ENCODE results near the gene DLK2. TPM values are rescaled to one million over a fixed set of nuclear protein-coding genes. Genes with fewer than 3 reads are reported as not detected.
"Not testable (repeated sequence)": the region's sequence is repeated elsewhere in the genome, so short reads cannot be mapped to it uniquely, and the experiment has no call there.

Gene DLK2
- total RNA-seq, 1 donor from 2014 or later: 7.3 TPM

DNA sequence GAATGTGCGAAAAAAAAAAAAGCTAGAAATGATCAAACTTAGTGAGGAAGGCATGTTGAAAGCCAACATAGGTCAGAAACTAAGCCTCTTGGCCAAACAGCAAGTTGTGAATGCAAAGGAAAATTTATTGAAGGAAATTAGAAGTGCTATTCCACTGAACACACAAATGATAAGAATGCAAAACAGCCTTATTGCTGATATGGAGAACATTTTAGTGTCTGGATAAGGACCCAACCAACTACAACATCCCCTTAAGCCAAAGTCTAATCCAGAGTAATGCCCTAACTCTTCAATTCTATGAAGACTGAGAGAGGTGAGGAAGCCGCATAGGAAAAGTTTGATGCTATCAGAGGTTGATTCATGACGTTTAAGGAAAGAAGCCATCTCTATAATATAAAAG, 33.5 kb downstream of the DLK2 start:
- no peak for DNase-seq

DNA sequence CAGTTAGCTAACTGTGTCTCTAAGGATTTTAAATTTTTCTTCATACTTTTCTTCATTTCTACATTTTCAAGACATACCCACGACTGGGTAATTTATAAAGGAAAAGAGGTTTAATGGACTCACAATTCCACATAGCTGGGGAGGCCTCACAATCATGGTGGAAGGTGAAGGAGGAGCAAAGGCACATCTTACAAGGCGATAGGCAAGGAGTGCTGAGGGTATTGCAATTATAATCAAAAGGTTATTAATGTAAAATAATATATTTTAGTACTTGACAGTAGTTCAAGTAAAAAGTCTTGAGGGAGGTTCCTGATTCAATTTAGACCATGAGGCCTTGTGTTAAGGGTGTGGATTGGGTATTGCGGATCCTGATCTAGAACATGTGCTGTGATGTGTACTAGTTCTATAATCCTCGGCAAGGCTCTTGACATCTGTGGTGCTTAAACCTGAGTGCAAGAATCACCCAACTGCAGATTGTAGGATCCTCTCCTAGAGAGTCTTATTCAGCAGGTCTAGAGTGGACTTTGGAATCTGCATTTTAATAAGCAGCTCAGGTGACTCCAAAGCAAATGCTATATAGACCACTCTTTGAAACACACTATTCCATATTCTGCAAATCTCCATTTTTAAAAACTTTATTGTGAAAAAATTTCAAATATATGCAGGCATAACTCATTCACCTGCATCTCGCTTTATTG, 35.2 kb downstream of the DLK2 start:
- no peak for DNase-seq

DNA sequence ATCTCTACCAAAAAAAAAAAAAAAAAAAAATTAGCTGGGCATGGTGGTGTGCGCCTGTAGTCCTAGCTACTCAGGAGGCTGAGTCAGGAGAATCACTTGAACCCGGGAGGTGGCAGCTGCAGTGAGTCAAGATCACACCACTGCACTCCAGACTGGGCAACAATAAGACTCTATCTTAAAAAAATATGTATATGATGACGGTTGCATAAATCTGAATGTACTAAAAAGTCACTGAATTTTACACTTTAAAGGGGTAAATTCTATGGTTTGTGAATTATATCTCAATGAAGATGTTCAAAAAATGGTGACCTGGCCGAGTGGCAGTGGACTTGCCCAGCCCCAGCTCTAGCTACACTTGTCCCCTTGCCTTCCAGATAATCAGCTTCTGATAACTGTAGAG, 38.4 kb downstream of the DLK2 start:
- no peak for DNase-seq

DNA sequence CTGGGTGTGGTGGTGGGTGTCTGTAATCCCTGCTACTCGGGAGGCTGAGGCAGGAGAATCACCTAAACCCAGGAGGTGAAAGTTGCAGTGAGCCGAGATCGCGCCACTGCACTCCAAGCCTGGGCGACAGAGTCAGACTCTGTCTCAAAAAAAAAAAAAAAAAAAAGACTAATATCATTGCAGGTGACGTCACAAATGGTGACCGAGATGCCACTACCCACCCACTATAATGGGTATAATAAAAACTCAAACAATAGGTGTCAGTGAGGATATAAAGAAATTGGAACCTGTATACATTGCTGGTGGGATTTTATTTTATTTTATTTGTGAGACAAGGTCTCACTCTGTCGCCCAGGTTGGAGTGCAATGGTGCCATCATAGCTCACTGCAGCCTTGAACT, 40.1 kb downstream of the DLK2 start:
- DNase-seq: not testable (repeated sequence)

DNA sequence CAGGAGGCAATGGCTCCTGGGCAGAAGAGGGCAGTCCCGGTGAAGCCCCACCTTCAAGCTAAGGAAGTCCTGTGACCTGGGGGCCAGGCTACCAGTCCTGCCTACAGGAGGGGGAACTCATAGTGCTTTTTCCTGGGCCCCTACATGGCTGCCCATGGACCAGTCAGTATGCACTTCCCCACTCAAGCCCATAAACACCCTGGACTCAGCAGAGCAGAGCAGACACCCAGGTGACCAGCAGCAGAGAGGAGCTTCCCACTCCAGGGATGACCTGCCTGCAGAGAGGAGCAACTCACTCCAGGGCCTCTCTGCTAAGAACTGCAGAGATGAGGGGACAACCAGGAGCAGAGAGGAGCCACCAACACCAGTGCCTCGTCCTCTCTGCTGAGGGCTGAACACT, 42.3 kb downstream of the DLK2 start:
- DNase-seq: no peak

DNA sequence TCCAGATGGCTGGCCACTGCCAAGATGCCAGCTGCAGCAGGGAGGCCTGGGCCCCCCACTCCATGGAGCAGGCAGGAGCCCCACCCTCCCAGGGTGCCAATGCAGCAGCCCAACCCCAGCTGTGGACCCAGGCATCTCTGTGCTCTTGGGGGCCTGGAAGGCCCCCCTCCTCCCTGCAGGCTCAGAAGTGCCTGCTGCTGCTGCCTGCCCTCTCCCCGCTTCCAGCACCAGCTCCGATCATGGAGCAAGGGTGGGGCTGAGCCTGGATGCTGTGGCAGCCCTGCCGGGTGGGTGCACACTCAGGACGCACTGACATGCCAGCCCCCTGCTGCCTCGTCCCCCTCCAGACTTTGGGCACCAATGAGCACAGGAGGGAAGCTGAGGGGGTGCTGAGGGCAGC, 42.8 kb downstream of the DLK2 start:
- no peak for DNase-seq

DNA sequence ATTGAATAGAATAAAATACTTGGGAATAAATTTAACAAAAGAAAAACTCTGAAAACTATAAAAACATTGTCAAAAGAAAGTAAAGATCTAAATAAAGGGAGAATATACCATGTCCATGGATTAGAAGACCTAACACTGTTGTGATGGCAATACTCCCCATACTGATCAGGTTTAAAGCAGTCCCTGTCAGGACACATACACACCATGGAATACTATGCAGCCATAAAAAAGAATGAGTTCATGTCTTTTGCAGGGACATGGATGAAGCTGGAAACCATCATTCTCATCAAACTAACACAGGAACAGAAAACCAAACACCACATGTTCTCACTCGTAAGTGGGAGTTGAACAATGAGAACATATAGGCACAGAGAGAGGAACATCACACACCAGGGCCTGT, 44.6 kb downstream of the DLK2 start:
- DNase-seq: not testable (repeated sequence)

DNA sequence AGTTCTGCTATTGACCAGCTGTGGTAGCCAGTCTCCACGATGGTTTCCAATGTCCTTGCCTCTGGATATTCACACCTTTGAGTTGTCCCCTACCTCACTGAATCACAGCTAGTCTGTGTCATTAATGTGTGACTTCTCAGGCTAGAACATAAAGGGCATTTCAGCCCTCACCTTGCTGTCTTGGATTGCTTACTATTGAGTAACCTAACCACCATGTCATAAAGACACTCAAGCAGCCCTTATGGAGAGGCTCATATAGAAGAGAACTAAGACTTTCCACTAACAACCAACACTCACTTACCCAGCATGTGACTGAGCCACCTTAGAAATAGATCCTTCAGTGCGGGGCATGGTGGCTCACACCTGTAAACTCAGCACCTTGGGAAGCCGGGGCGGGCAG, 47.1 kb downstream of the DLK2 start:
- DNase-seq: no peak

DNA sequence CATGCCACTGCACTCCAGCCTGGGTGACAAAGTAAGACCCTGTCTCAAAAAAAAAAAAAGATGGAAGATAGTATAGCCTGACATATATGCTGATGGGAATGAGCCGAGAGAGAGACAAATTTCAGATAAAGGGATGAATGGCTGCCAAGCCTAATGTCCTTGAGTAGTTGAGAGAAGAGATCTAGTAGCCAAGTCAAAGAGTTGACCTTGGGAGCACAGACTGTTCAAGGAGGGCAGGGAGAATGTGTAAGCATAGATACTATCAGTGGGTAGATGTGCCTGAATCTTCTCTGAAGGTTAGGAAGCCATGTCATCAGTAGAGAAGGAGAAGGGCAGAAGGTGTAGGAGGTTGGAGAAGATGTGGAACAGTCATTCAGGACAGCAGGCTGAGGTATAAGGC, 48.1 kb downstream of the DLK2 start:
- DNase-seq: no peak

DNA sequence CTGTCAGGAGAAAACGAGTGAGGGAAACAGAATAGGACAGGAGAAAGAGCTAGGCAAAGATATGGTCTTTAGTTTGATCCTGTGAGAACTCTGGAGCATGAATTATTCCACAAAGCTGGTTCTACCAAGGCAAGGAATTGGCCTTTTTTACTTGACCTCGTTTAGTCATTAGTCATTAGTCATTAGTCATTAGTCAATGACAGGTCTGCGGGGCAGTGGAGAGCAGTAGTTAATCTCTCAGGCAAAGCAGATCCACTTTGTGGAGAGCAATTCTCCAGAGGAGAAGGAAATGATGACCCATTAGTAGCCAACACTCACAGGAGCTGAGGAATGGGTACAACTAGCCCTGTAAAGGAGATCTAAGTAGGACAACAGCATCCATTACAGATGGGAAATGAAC, 50.0 kb downstream of the DLK2 start:
- no peak for DNase-seq

DNA sequence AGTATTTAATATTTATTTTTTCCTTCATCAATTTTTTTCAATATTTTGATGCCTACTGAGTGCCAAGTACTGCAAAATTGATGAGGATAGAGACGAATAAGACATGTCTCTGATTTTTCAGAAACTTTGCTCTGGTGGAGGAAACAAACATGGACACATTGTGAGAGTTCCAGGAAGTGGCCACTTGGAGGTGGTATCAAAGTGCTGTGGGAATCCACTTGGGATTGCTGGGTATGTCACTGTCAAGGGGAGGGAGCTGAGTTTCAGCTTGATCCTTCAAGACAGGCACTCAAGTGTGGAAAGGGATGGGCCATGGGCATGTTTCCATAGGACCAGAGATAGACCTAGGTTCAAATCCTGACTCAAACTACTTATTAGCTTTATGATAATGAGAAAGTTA, 52.5 kb downstream of the DLK2 start:
- no peak for DNase-seq

DNA sequence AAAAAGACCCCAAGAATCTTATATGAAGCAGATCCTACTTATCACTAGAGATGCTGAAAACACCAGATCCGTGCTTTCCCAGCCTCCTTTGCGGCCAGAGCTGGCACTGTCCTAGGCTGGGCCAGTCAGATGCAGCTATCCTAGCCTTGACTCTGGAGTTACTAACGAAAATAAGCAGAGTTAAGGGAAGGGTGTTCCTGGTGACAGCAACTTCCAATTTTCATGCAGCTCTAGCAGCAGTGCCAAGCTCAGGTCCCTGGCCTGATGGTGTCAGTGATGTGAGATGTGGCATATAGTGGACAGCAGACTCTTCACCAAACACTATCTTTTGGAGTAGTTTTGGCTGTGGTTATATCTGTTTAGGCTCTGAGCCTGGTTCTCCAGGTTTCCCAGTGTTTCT, 53.6 kb downstream of the DLK2 start:
- no peak for DNase-seq

Small RNA genes lying within 50 kb of the gene (small RNA-seq; reads per million reads assigned to genes)
- gene MIR6780B (not detected), gene RNU6-1113P (not detected)

Other genes with a start within 250 kb of the DLK2 start
- 16.1 TPM for gene DNPH1, start 226.1 kb downstream of the DLK2 start, total RNA-seq
- 13.1 TPM for gene TTBK1, start 212.1 kb downstream of the DLK2 start, total RNA-seq
- 0.31 TPM for gene SLC22A7, start 157.3 kb downstream of the DLK2 start, total RNA-seq
- 3.9 TPM for gene CRIP3, start 146.7 kb downstream of the DLK2 start, total RNA-seq
- 12.9 TPM for gene ZNF318, start 85.9 kb downstream of the DLK2 start, total RNA-seq
- gene ABCC10, start 28.0 kb downstream of the DLK2 start, total RNA-seq: 22.0 TPM
- 5.0 TPM for gene TJAP1, start 22.0 kb upstream of the DLK2 start, total RNA-seq
- gene LRRC73, start 54.8 kb upstream of the DLK2 start, total RNA-seq: 2.7 TPM
- gene YIPF3, start 61.4 kb upstream of the DLK2 start, total RNA-seq: 71.4 TPM
- gene POLR1C, start 61.5 kb upstream of the DLK2 start, total RNA-seq: 22.0 TPM
- 47.4 TPM for gene XPO5, start 120.5 kb upstream of the DLK2 start, total RNA-seq
- gene POLH, start 120.6 kb upstream of the DLK2 start, total RNA-seq: 13.6 TPM
- 33.5 TPM for gene GTPBP2, start 173.7 kb upstream of the DLK2 start, total RNA-seq
- gene MAD2L1BP, start 180.3 kb upstream of the DLK2 start, total RNA-seq: 22.3 TPM
- gene RSPH9, start 189.5 kb upstream of the DLK2 start, total RNA-seq: 6.2 TPM
- gene MRPS18A, start 232.2 kb upstream of the DLK2 start, total RNA-seq: 11.7 TPM

Data from occipital lobe (tissue), 3 donors.